ENCODE data around the gene HSF4. TPM values are rescaled to one million over a fixed set of nuclear protein-coding genes. Genes with fewer than 3 reads are reported as not detected.

The HSF4 gene
- total and polyA plus RNA-seq, 2 donors (not counting 3 experiments of a cell fraction or from before 2014, with no cell fraction given): 4.8 to 5.5 TPM

DNA sequence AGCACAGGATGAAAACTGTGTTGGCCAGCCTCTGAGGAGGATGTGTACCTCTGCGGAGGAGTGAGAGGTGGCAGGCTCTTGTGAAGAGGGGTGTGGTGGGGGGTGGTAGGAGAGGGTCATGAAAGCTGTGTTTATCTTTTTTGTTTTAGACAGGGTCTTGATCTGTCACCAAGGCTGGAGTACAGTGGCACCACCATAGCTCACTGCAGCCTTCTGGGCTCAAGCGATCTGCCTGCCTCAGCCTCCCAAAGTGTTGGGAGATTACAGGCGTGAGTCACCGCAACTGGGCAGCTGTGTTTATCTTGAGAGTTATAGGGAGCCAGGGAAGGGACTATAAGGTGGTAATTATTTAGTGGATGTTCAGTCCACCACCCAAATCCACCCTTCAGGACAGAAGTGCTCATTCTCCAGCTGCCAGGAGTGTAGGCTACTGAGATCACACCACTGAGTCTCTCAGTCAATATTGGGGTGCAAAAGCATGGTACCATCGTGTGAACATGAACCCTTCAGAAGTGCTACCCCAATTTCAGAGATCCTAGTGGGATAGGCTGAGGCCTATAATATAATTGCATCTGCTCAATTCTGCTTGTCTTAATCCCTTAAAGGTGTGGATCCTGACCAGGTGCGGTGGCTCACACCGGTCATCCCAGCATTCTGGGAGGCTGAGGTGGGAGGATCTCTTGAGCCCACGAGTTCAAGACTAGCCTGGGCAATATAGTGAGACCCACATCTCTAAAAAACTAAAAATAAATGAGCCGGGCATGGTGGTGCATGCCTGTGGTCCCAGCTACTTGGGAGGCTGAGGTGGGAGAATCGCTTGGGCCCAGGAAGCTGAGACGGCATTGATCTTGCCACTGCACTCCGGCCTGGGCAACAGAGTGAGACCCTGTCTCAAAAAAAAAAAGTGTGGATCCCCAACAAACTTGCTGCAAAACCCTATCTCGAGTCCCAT is 26.2 kb downstream of the HSF4 start:
- no peaks in the 10 kb centered on the region for H4K20me1 ChIP-seq (replicated peaks; ENCODE audit: control insufficient read depth, extremely low read depth, insufficient read depth, low read length)
- peaks cover 2 to 13% of the 10 kb centered on the region in 2 experiments for H3K36me3 ChIP-seq (ENCODE audit: control insufficient read depth in 2 of 2, extremely low read depth in 1 of 2, insufficient read depth in 2 of 2, low read length in 2 of 2)
- no peak overlapping the region for H3K9ac ChIP-seq (replicated peaks; ENCODE audit: extremely low read depth, insufficient read depth, low read length)
- H3K9me1 ChIP-seq (replicated peaks; ENCODE audit: control insufficient read depth, extremely low read depth, insufficient read depth, low read length): no peaks in the 10 kb centered on the region
- peaks cover 36% of the 10 kb centered on the region for H3K4me1 ChIP-seq (ENCODE audit: control insufficient read depth, extremely low read depth, insufficient read depth, low read length)
- no peaks in the 10 kb centered on the region for H3K27me3 ChIP-seq (ENCODE audit: control insufficient read depth in 2 of 2, insufficient read depth in 2 of 2, low read length in 2 of 2)
- no TSS peak for BruUV-seq (replicated peaks)
- dilution Hi-C loops (cut with MboI; ENCODE audit: extremely low pct_ligation_motif_present, low sequenced_read_pairs) (no loop called here), intact Hi-C loops (cut with micrococcal nuclease) (loop anchor here (5.0 to 10.0 kb wide), 2 partner anchors 37 to 204 kb away; partner anchors contain the start of genes TMEM208 and TPPP3)
- H3K9me3 ChIP-seq (replicated peaks; ENCODE audit: control insufficient read depth, insufficient read depth, low read length): no peaks in the 10 kb centered on the region
- peak overlapping the region; percentile 27 for H3K27ac ChIP-seq (ENCODE audit: insufficient read depth, low read depth, low read length)
- H3K79me2 ChIP-seq (ENCODE audit: control insufficient read depth, insufficient read depth, low read length): peaks cover 35% of the 10 kb centered on the region
- TF ChIP-seq JUN (IDR thresholded peaks at IDR 0.05; ENCODE audit: borderline replicate concordance, insufficient read depth, insufficient read length, low read depth) (peak; percentile 3), FOS (IDR thresholded peaks at IDR 0.05; ENCODE audit: borderline replicate concordance, insufficient read depth, low read length) (no peak)
- DNase-seq (ENCODE audit: low read depth, low spot score) (no peak), FAIRE-seq (peak; percentile 81)
- ChIA-PET POLR2A (no interaction called here), CTCF (interaction anchor here (0.6 to 3.5 kb wide), 8 partner anchors 8 to 237 kb away, joined by 3 to 15 read pairs (median 4); partner anchors contain the start of genes CES3, ELMO3 and NOL3)
- no peak overlapping the region for H3K4me3 ChIP-seq (replicated peaks in 1 of 3; ENCODE audit: insufficient read depth in 1 of 3, low read depth in 1 of 3, low read length in 3 of 3)
- H3K4me2 ChIP-seq (ENCODE audit: insufficient read depth, low read length): peak overlapping the region; percentile 26
- H2AFZ ChIP-seq (ENCODE audit: low read depth, low read length): no peak overlapping the region

- Histone ChIP-seq H3K9me3 (replicated peaks; ENCODE audit: control insufficient read depth, insufficient read depth, low read length) (no peaks in the 10 kb centered on the region), H3K27ac (ENCODE audit: insufficient read depth, low read depth, low read length) (no peak overlapping the region), H4K20me1 (replicated peaks; ENCODE audit: control insufficient read depth, extremely low read depth, insufficient read depth, low read length) (no peaks in the 10 kb centered on the region), H3K9me1 (replicated peaks; ENCODE audit: control insufficient read depth, extremely low read depth, insufficient read depth, low read length) (no peaks in the 10 kb centered on the region), H3K79me2 (ENCODE audit: control insufficient read depth, insufficient read depth, low read length) (peaks cover 43% of the 10 kb centered on the region), H2AFZ (ENCODE audit: low read depth, low read length) (peak overlapping the region; percentile 19), H3K27me3 (ENCODE audit: control insufficient read depth in 2 of 2, insufficient read depth in 2 of 2, low read length in 2 of 2) (no peaks in the 10 kb centered on the region), H3K4me1 (ENCODE audit: control insufficient read depth, extremely low read depth, insufficient read depth, low read length) (peaks cover 36% of the 10 kb centered on the region), H3K4me3 (replicated peaks in 1 of 3; ENCODE audit: insufficient read depth in 1 of 3, low read depth in 1 of 3, low read length in 3 of 3) (peak overlapping the region in 2 of 3 experiments; percentile 10 to 54), H3K9ac (replicated peaks; ENCODE audit: extremely low read depth, insufficient read depth, low read length) (no peak overlapping the region), H3K36me3 (ENCODE audit: control insufficient read depth in 2 of 2, extremely low read depth in 1 of 2, insufficient read depth in 2 of 2, low read length in 2 of 2) (peaks cover 9 to 21% of the 10 kb centered on the region in 2 experiments), H3K4me2 (ENCODE audit: insufficient read depth, low read length) (peak overlapping the region; percentile 12)
- POLR2A ChIA-PET: no interaction called here
- intact Hi-C loops (cut with micrococcal nuclease): loop anchor here (5.0 to 10.0 kb wide), 2 partner anchors 36 to 203 kb away; partner anchors contain the start of genes TMEM208 and TPPP3
- TF ChIP-seq, protein P1, sequence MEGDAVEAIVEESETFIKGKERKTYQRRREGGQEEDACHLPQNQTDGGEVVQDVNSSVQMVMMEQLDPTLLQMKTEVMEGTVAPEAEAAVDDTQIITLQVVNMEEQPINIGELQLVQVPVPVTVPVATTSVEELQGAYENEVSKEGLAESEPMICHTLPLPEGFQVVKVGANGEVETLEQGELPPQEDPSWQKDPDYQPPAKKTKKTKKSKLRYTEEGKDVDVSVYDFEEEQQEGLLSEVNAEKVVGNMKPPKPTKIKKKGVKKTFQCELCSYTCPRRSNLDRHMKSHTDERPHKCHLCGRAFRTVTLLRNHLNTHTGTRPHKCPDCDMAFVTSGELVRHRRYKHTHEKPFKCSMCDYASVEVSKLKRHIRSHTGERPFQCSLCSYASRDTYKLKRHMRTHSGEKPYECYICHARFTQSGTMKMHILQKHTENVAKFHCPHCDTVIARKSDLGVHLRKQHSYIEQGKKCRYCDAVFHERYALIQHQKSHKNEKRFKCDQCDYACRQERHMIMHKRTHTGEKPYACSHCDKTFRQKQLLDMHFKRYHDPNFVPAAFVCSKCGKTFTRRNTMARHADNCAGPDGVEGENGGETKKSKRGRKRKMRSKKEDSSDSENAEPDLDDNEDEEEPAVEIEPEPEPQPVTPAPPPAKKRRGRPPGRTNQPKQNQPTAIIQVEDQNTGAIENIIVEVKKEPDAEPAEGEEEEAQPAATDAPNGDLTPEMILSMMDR (IDR thresholded peaks at IDR 0.05; ENCODE audit: extremely low read depth in 1 of 2, insufficient read depth in 1 of 2, low read depth in 1 of 2, low read length in 2 of 2): no peak
- FAIRE-seq: no peak
- no peak for DNase-seq (ENCODE audit: low read depth, low spot score)
- no TSS peak for BruUV-seq (replicated peaks)
- CTCF ChIA-PET: no interaction called here
- dilution Hi-C loops (cut with MboI; ENCODE audit: extremely low pct_ligation_motif_present, low sequenced_read_pairs): no loop called here
Measured at GRCh38 chr16:67191411-67191994, 27.0 kb downstream of the HSF4 start.

All from endothelial cell of umbilical vein (primary cell).